Suprapubic skin (tissue), 3 donors: ENCODE data around the gene ANK2.

ENCODE experiments used
- POLR2AphosphoS5 ChIP-seq, 3 donors: sonication (generic); formaldehyde crosslinking; IDR thresholded peaks; one replicate each; pipeline ENCODE4 v1.6.1; 2017; ENCODE audit warnings: antibody characterized with exemption in 3 of 3
- TF ChIP-seq, protein P1 (sequence below), 2 donors: fragments of 200-600 bp in 1 of 2; fragments of 450-650 bp in 1 of 2; sonication (generic) in 1 of 2; IDR thresholded peaks; one replicate each; pipeline ENCODE4 v1.5.1; 2016 to 2019; ENCODE audit warnings: antibody characterized with exemption in 2 of 2, mild to moderate bottlenecking in 1 of 2, moderate library complexity in 1 of 2

DNA sequence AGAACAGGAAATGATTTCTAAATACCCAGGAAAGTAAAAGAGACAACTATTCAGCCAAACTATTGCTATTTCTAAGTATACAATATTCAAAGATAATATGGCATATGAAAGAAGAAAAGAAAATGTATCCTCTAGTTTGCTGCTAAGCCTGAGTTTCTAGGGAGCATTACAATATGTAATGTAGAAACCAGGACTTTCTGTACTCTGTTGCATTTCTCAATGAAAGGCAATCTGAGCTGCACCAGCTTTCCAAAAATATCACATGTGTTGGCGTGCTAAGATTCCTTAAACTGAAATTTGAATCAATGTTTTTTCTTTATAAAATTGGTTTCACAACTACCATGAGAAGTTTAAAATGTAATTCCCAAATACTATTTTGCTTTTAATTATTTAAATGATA lies 129.6 kb downstream of the ANK2 start:
- no peak for TF ChIP-seq POLR2AphosphoS5 (IDR thresholded peaks at IDR 0.05)
- TF ChIP-seq, protein P1, sequence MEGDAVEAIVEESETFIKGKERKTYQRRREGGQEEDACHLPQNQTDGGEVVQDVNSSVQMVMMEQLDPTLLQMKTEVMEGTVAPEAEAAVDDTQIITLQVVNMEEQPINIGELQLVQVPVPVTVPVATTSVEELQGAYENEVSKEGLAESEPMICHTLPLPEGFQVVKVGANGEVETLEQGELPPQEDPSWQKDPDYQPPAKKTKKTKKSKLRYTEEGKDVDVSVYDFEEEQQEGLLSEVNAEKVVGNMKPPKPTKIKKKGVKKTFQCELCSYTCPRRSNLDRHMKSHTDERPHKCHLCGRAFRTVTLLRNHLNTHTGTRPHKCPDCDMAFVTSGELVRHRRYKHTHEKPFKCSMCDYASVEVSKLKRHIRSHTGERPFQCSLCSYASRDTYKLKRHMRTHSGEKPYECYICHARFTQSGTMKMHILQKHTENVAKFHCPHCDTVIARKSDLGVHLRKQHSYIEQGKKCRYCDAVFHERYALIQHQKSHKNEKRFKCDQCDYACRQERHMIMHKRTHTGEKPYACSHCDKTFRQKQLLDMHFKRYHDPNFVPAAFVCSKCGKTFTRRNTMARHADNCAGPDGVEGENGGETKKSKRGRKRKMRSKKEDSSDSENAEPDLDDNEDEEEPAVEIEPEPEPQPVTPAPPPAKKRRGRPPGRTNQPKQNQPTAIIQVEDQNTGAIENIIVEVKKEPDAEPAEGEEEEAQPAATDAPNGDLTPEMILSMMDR (IDR thresholded peaks at IDR 0.05), result no peak
